T-helper 2 cell treated with Interferon-gamma antibody and Interleukin-4, amounts not matched to agents 5 μg/mL and 100 μg/mL, for 36 hours (primary cell): ENCODE data around the gene TRMT61A.

Experiments
- DNase-seq: peaks from one replicate; pipeline ENCODE4 v3.0.0; 2021; ENCODE audit warnings: low spot score
- H3K27ac Mint-ChIP-seq: one replicate; pipeline ENCODE4 v1.8.0; 2021; ENCODE audit warnings: mild to moderate bottlenecking, mixed read lengths
- H3K27me3 Mint-ChIP-seq: one replicate; pipeline ENCODE4 v1.8.0; 2021; ENCODE audit warnings: low read depth, mixed read lengths
- H3K36me3 Mint-ChIP-seq: one replicate; pipeline ENCODE4 v1.8.0; 2021; ENCODE audit warnings: low read depth, mixed read lengths
- H3K4me1 Mint-ChIP-seq: one replicate; pipeline ENCODE4 v1.8.0; 2021; ENCODE audit warnings: low read depth, mixed read lengths
- H3K4me3 Mint-ChIP-seq: one replicate; pipeline ENCODE4 v1.8.0; 2022; ENCODE audit warnings: mild to moderate bottlenecking, moderate library complexity, mixed read lengths
- H3K9me3 Mint-ChIP-seq: one replicate; pipeline ENCODE4 v1.8.0; 2021; ENCODE audit warnings: mixed read lengths

The TRMT61A gene

GRCh38 chr14:103514596-103515421 lies 14.2 kb upstream of the TRMT61A start:
- peaks cover 9% of the 10 kb centered on the region for H3K4me1 Mint-ChIP-seq
- no peaks in the 10 kb centered on the region for H3K27me3 Mint-ChIP-seq
- no peak for DNase-seq
- H3K27ac Mint-ChIP-seq = no peak overlapping the region
- H3K9me3 Mint-ChIP-seq = no peaks in the 10 kb centered on the region
- peaks cover 3% of the 10 kb centered on the region for H3K36me3 Mint-ChIP-seq
- no peak overlapping the region for H3K4me3 Mint-ChIP-seq

- Mint-ChIP-seq H3K4me1 (peaks cover 9% of the 10 kb centered on the region), H3K4me3 (no peak overlapping the region), H3K9me3 (no peaks in the 10 kb centered on the region), H3K36me3 (peaks cover 3% of the 10 kb centered on the region), H3K27me3 (peaks cover 2% of the 10 kb centered on the region), H3K27ac (no peak overlapping the region)
- no peak for DNase-seq
Observed at GRCh38 chr14:103516426-103517173, 12.4 kb upstream of the TRMT61A start.

GRCh38 chr14:103517174-103517566 lies 11.8 kb upstream of the TRMT61A start:
- no peak for DNase-seq
- Mint-ChIP-seq H3K4me1 (peaks cover 9% of the 10 kb centered on the region), H3K9me3 (no peaks in the 10 kb centered on the region), H3K36me3 (peaks cover 3% of the 10 kb centered on the region), H3K27ac (no peak overlapping the region), H3K4me3 (no peak overlapping the region), H3K27me3 (peaks cover 2% of the 10 kb centered on the region)

GRCh38 chr14:103517721-103518421 lies 11.1 kb upstream of the TRMT61A start:
- no peak for DNase-seq
- no peak overlapping the region for H3K27ac Mint-ChIP-seq
- no peaks in the 10 kb centered on the region for H3K36me3 Mint-ChIP-seq
- no peak overlapping the region for H3K4me3 Mint-ChIP-seq
- no peaks in the 10 kb centered on the region for H3K9me3 Mint-ChIP-seq
- H3K4me1 Mint-ChIP-seq = peaks cover 9% of the 10 kb centered on the region
- peaks cover 2% of the 10 kb centered on the region for H3K27me3 Mint-ChIP-seq

GRCh38 chr14:103518422-103519042 lies 10.5 kb upstream of the TRMT61A start:
- Mint-ChIP-seq H3K4me3 (no peak overlapping the region), H3K27me3 (peaks cover 6% of the 10 kb centered on the region), H3K9me3 (no peaks in the 10 kb centered on the region), H3K4me1 (peaks cover 9% of the 10 kb centered on the region), H3K27ac (no peak overlapping the region), H3K36me3 (no peaks in the 10 kb centered on the region)
- no peak for DNase-seq

GRCh38 chr14:103519043-103519836 lies 9.8 kb upstream of the TRMT61A start:
- H3K27me3 Mint-ChIP-seq = peaks cover 13% of the 10 kb centered on the region
- no peaks in the 10 kb centered on the region for H3K9me3 Mint-ChIP-seq
- H3K36me3 Mint-ChIP-seq = no peaks in the 10 kb centered on the region
- peak overlapping the region; percentile 45 for H3K4me3 Mint-ChIP-seq
- H3K27ac Mint-ChIP-seq = no peak overlapping the region
- DNase-seq = no peak
- peaks cover 9% of the 10 kb centered on the region for H3K4me1 Mint-ChIP-seq

GRCh38 chr14:103519837-103520212 lies 9.2 kb upstream of the TRMT61A start:
- Mint-ChIP-seq H3K27ac (no peak overlapping the region), H3K9me3 (no peaks in the 10 kb centered on the region), H3K4me3 (no peak overlapping the region), H3K27me3 (peaks cover 18% of the 10 kb centered on the region), H3K36me3 (no peaks in the 10 kb centered on the region), H3K4me1 (peaks cover 9% of the 10 kb centered on the region)
- no peak for DNase-seq

- Mint-ChIP-seq H3K9me3 (no peaks in the 10 kb centered on the region), H3K27me3 (peaks cover 18% of the 10 kb centered on the region), H3K4me1 (peaks cover 9% of the 10 kb centered on the region), H3K36me3 (no peaks in the 10 kb centered on the region), H3K4me3 (no peak overlapping the region), H3K27ac (no peak overlapping the region)
- no peak for DNase-seq
Observed at GRCh38 chr14:103520269-103520656, 8.7 kb upstream of the TRMT61A start.

- peaks cover 9% of the 10 kb centered on the region for H3K4me1 Mint-ChIP-seq
- H3K27me3 Mint-ChIP-seq = peaks cover 18% of the 10 kb centered on the region
- no peaks in the 10 kb centered on the region for H3K9me3 Mint-ChIP-seq
- peak overlapping the region; percentile 36 for H3K4me3 Mint-ChIP-seq
- no peaks in the 10 kb centered on the region for H3K36me3 Mint-ChIP-seq
- peak; percentile 62 for DNase-seq
- H3K27ac Mint-ChIP-seq = no peak overlapping the region
Observed at GRCh38 chr14:103520657-103521437, 8.1 kb upstream of the TRMT61A start.

- no peak for DNase-seq
- Mint-ChIP-seq H3K4me1 (peaks cover 9% of the 10 kb centered on the region), H3K27me3 (peaks cover 18% of the 10 kb centered on the region), H3K4me3 (no peak overlapping the region), H3K36me3 (no peaks in the 10 kb centered on the region), H3K27ac (no peak overlapping the region), H3K9me3 (no peaks in the 10 kb centered on the region)
Observed at GRCh38 chr14:103521438-103521950, 7.5 kb upstream of the TRMT61A start.

GRCh38 chr14:103521951-103522563 lies 6.9 kb upstream of the TRMT61A start:
- DNase-seq = no peak
- Mint-ChIP-seq H3K27ac (no peak overlapping the region), H3K9me3 (no peaks in the 10 kb centered on the region), H3K4me1 (peaks cover 11% of the 10 kb centered on the region), H3K36me3 (no peaks in the 10 kb centered on the region), H3K27me3 (peaks cover 18% of the 10 kb centered on the region), H3K4me3 (no peak overlapping the region)
